Naive thymus-derived CD4-positive, alpha-beta T cell (primary cell): Measurements from ENCODE around the gene S100A7. TPM values are rescaled to one million over a fixed set of nuclear protein-coding genes. Genes with fewer than 3 reads are reported as not detected.

ENCODE experiments used
- ATAC-seq: fragments of 150-1000 bp; cut with Tn5 transposase; 2 replicates; pipeline ENCODE4 v1.10.0; 2021; ENCODE audit warnings: mild to moderate bottlenecking, moderate library complexity
- CTCF ChIA-PET: fragments of 350-600 bp; sonication (Branson Sonifier 250); formaldehyde crosslinking; loops from one replicate; lab custom pipeline; 2021; ENCODE audit warnings: antibody characterized with exemption; lab: Charles Lee
- POLR2A ChIA-PET: fragments of 350-600 bp; sonication (Branson Sonifier 250); formaldehyde crosslinking; loops from one replicate; lab custom pipeline; 2021; ENCODE audit warnings: antibody characterized with exemption, inconsistent platforms; lab: Charles Lee
- DNase-seq, 9 donors: peaks; one replicate each; pipeline versions ENCODE4 v3.0.0 to v3.0.0-alpha.2; 2020 to 2022; ENCODE audit warnings: mixed read lengths in 1 of 9
- H3K27ac ChIP-seq: one replicate; pipeline ENCODE4 v1.7.0; 2013; ENCODE audit warnings: mild to moderate bottlenecking, low read depth, low read length, moderate library complexity
- H3K27me3 ChIP-seq, 2 donors: one replicate each; pipeline ENCODE4 v1.7.0; 2013; ENCODE audit warnings: low read length in 2 of 2, mild to moderate bottlenecking in 2 of 2, moderate library complexity in 2 of 2; ENCODE audit not compliant: control insufficient read depth in 2 of 2, insufficient read depth in 2 of 2
- H3K36me3 ChIP-seq, 3 experiments: 1 replicate in 2 of 3; 2 replicates in 1 of 3; pipeline ENCODE4 v1.7.0; 2013; ENCODE audit warnings: low read length in 3 of 3, mild to moderate bottlenecking in 3 of 3, moderate library complexity in 1 of 3; ENCODE audit not compliant: insufficient read depth in 3 of 3, control insufficient read depth in 2 of 3
- H3K4me1 ChIP-seq, 2 donors: one replicate each; pipeline ENCODE4 v1.7.0; 2013; ENCODE audit warnings: low read length in 2 of 2, mild to moderate bottlenecking in 2 of 2, moderate library complexity in 1 of 2; ENCODE audit not compliant: control insufficient read depth in 2 of 2, insufficient read depth in 2 of 2
- H3K4me3 ChIP-seq: 2 replicates; pipeline ENCODE4 v1.7.0; 2013; ENCODE audit warnings: mild to moderate bottlenecking, low read length
- H3K9me3 ChIP-seq, 3 experiments: 1 replicate in 2 of 3; 2 replicates in 1 of 3; pipeline ENCODE4 v1.7.0; 2013; ENCODE audit warnings: low read length in 3 of 3; ENCODE audit not compliant: control insufficient read depth in 2 of 3
- H3K27ac Mint-ChIP-seq, 9 donors: one replicate each; pipeline ENCODE4 v1.8.0; 2020 to 2022; ENCODE audit warnings: mixed read lengths in 9 of 9, mild to moderate bottlenecking in 8 of 9, moderate library complexity in 5 of 9, inconsistent platforms in 2 of 9
- H3K27me3 Mint-ChIP-seq, 5 donors: one replicate each; pipeline ENCODE4 v1.8.0; 2021 to 2022; ENCODE audit warnings: mixed read lengths in 5 of 5, mild to moderate bottlenecking in 1 of 5
- H3K36me3 Mint-ChIP-seq, 5 donors: one replicate each; pipeline ENCODE4 v1.8.0; 2020 to 2022; ENCODE audit warnings: mixed read lengths in 5 of 5, mild to moderate bottlenecking in 3 of 5, inconsistent platforms in 1 of 5
- H3K4me1 Mint-ChIP-seq, 7 donors: one replicate each; pipeline ENCODE4 v1.8.0; 2020 to 2022; ENCODE audit warnings: mixed read lengths in 7 of 7, mild to moderate bottlenecking in 3 of 7, inconsistent platforms in 1 of 7
- H3K4me3 Mint-ChIP-seq, 10 donors: one replicate each; pipeline ENCODE4 v1.8.0; 2020 to 2022; ENCODE audit warnings: mild to moderate bottlenecking in 10 of 10, mixed read lengths in 10 of 10, moderate library complexity in 6 of 10, inconsistent platforms in 2 of 10
- H3K9me3 Mint-ChIP-seq, 11 donors: one replicate each; pipeline ENCODE4 v1.8.0; 2020 to 2022; ENCODE audit warnings: mixed read lengths in 11 of 11, mild to moderate bottlenecking in 4 of 11, inconsistent platforms in 1 of 11, moderate library complexity in 1 of 11
- intact Hi-C, 2 donors: fragments of 100-400 bp; cut with micrococcal nuclease; formaldehyde crosslinking; loops; one replicate each; pipeline ENCODE4 v1.15.1; 2023
- polyA plus RNA-seq, 2 donors: library from polyadenylated mRNA; unstranded; fragments of 300-500 nt; fragmentation: Illumina TruSeq; gene quantifications; one replicate each; pipeline ENCODE4 v1.2.3, GENCODE V29; 2021
- total RNA-seq, 6 experiments: library from RNA in 5 of 6; stranded (reverse) in 5 of 6; gene quantifications; 1 replicate in 5 of 6; 2 replicates in 1 of 6; pipeline ENCODE4 v1.2.3 and lab custom pipeline; 2021 to 2026

S100A7 gene
- total and polyA plus RNA-seq, 7 experiments from 2014 or later = not detected

DNA sequence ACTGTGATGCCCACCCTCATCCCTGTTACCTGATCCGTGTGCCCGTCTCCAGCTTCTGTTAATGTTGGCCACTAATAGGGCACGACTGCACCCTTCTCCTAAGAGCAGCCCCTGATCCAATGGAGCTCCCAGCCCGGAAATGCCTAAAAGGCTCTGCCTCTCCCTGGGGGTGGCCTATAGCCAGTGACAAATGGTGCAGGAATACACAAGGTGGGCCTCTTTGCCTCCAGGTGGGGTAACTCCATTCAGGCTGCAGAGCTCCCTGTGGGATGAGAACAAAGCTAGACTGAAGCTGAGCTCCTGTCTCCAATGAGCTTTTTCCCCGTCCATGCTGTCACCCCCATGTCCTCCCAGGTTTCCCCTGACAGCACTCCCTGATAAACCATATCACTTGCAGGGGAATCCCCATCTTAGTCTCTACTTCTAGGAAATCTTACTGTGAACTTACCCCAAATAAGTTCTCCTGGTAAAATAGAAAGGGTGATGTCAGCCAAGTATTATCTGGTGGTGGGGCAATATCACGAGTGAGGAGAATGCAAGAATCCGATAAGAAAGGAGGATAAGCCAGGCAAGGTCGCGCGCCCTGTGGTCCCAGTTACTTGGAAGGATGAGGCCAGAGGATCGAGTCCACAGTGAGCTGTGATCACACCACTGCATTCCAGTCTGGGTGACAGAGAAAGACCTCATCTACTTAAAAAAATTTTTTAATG lies 25.6 kb downstream of the S100A7 start:
- peaks cover 0 to 4% (median 0%) of the 10 kb centered on the region in 7 donors for H3K4me1 Mint-ChIP-seq
- ChIA-PET POLR2A (no interaction called here), CTCF (interaction anchor here (0.7 kb wide), 1 partner anchor 131 kb away, joined by 3 read pairs; no protein-coding TSS in a partner anchor)
- peaks cover 0 to 24% (median 13%) of the 10 kb centered on the region in 5 donors for H3K27me3 Mint-ChIP-seq
- no peaks in the 10 kb centered on the region for H3K36me3 Mint-ChIP-seq
- no peaks in the 10 kb centered on the region for H3K9me3 Mint-ChIP-seq
- H3K27ac ChIP-seq = no peak overlapping the region
- intact Hi-C loops = no loop called here
- ATAC-seq (no peak), DNase-seq (no peak)
- no peaks in the 10 kb centered on the region for H3K27me3 ChIP-seq
- H3K4me3 Mint-ChIP-seq = no peak overlapping the region
- no peaks in the 10 kb centered on the region for H3K36me3 ChIP-seq
- H3K4me1 ChIP-seq = no peaks in the 10 kb centered on the region
- no peak overlapping the region for H3K27ac Mint-ChIP-seq
- H3K9me3 ChIP-seq = no peaks in the 10 kb centered on the region
- H3K4me3 ChIP-seq = no peak overlapping the region

DNA sequence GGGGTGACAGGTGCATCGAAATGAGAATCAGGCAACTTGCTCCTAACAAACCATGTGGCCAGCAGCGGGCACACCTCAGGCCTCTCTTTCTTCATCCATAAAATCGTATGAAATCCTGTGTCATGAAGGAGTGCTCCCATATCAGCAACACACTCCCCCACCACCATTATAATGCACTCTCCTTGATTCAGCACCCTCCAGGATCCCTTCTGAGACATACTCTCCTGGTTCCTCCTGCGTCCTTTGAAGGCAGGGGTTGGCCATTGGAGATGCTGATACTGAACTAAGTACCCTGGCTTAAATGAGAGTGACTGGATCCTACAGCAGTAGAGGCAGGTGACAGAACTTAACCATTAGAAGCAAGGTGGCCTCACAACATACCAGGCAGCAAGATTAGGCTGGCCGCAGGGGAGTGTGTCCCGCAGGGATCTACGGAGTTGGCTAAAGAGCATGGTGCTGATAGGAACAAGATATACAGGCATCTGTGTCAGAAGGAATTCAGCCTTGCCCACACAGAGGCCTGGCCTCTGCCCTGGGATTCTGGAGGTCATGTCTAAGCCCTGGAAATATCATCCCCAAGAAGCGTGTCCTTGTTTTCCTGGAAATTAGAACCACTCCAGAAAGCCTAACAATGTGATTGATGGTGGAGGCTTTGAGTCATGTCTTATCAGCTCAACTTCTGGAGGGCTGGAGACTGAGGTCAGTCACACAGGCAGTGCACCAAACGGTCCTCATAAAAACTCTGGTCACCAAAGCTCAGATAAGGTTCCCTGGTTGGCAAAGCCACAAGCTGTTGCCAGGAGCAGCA lies 27.4 kb downstream of the S100A7 start:
- Histone ChIP-seq H3K27me3 (no peaks in the 10 kb centered on the region), H3K9me3 (no peaks in the 10 kb centered on the region), H3K27ac (no peak overlapping the region), H3K4me1 (no peaks in the 10 kb centered on the region), H3K4me3 (no peak overlapping the region), H3K36me3 (no peaks in the 10 kb centered on the region)
- H3K27me3 Mint-ChIP-seq = peaks cover 0 to 36% (median 15%) of the 10 kb centered on the region in 5 donors
- no peaks in the 10 kb centered on the region for H3K36me3 Mint-ChIP-seq
- H3K27ac Mint-ChIP-seq = no peak overlapping the region
- intact Hi-C loops = no loop called here
- ChIA-PET POLR2A (no interaction called here), CTCF (interaction anchor here (0.6 kb wide), 1 partner anchor 78 kb away, joined by 4 read pairs; no protein-coding TSS in a partner anchor)
- H3K4me3 Mint-ChIP-seq = no peak overlapping the region
- H3K9me3 Mint-ChIP-seq = no peaks in the 10 kb centered on the region
- no peak for ATAC-seq
- no peak for DNase-seq
- peaks cover 0 to 4% (median 0%) of the 10 kb centered on the region in 7 donors for H3K4me1 Mint-ChIP-seq

- CTCF ChIA-PET = no interaction called here
- no peaks in the 10 kb centered on the region for H3K27me3 ChIP-seq
- H3K27me3 Mint-ChIP-seq = peaks cover 0 to 40% (median 13%) of the 10 kb centered on the region in 5 donors
- POLR2A ChIA-PET = no interaction called here
- ATAC-seq (no peak), DNase-seq (no peak)
- H3K36me3 ChIP-seq = no peaks in the 10 kb centered on the region
- no peaks in the 10 kb centered on the region for H3K9me3 ChIP-seq
- H3K4me1 ChIP-seq = no peaks in the 10 kb centered on the region
- no peaks in the 10 kb centered on the region for H3K9me3 Mint-ChIP-seq
- no peak overlapping the region for H3K27ac Mint-ChIP-seq
- H3K36me3 Mint-ChIP-seq = no peaks in the 10 kb centered on the region
- H3K27ac ChIP-seq = no peak overlapping the region
- H3K4me3 Mint-ChIP-seq = no peak overlapping the region
- intact Hi-C loops = no loop called here
- peaks cover 0 to 4% (median 0%) of the 10 kb centered on the region in 7 donors for H3K4me1 Mint-ChIP-seq
- no peak overlapping the region for H3K4me3 ChIP-seq
Observed at GRCh38 chr1:153431928-153432327, 28.5 kb downstream of the S100A7 start.

- H3K27ac Mint-ChIP-seq = peak overlapping the region in 1 of 9 donors; percentile 76
- ATAC-seq (no peak), DNase-seq (no peak)
- peaks cover 0 to 43% (median 18%) of the 10 kb centered on the region in 5 donors for H3K27me3 Mint-ChIP-seq
- H3K4me3 Mint-ChIP-seq = no peak overlapping the region
- no peak overlapping the region for H3K27ac ChIP-seq
- intact Hi-C loops = no loop called here
- no peaks in the 10 kb centered on the region for H3K4me1 ChIP-seq
- H3K36me3 ChIP-seq = no peaks in the 10 kb centered on the region
- H3K9me3 Mint-ChIP-seq = no peaks in the 10 kb centered on the region
- ChIA-PET CTCF (no interaction called here), POLR2A (no interaction called here)
- H3K27me3 ChIP-seq = no peaks in the 10 kb centered on the region
- no peak overlapping the region for H3K4me3 ChIP-seq
- no peaks in the 10 kb centered on the region for H3K9me3 ChIP-seq
- peaks cover 0 to 2% (median 0%) of the 10 kb centered on the region in 7 donors for H3K4me1 Mint-ChIP-seq
- no peaks in the 10 kb centered on the region for H3K36me3 Mint-ChIP-seq
Observed at GRCh38 chr1:153431427-153431826, 29.0 kb downstream of the S100A7 start.

GRCh38 chr1:153431002-153431401 lies 29.4 kb downstream of the S100A7 start:
- Mint-ChIP-seq H3K27me3 (peaks cover 1 to 43% (median 21%) of the 10 kb centered on the region in 5 donors), H3K4me3 (no peak overlapping the region), H3K4me1 (no peaks in the 10 kb centered on the region), H3K36me3 (no peaks in the 10 kb centered on the region), H3K27ac (peak overlapping the region in 1 of 9 donors; percentile 76), H3K9me3 (peaks cover 0 to 1% (median 0%) of the 10 kb centered on the region in 11 donors)
- no peaks in the 10 kb centered on the region for H3K36me3 ChIP-seq
- no peak for ATAC-seq
- DNase-seq = no peak
- no peak overlapping the region for H3K4me3 ChIP-seq
- CTCF ChIA-PET = no interaction called here
- no peaks in the 10 kb centered on the region for H3K27me3 ChIP-seq
- intact Hi-C loops = no loop called here
- H3K27ac ChIP-seq = no peak overlapping the region
- no peaks in the 10 kb centered on the region for H3K9me3 ChIP-seq
- POLR2A ChIA-PET = no interaction called here
- no peaks in the 10 kb centered on the region for H3K4me1 ChIP-seq

DNA sequence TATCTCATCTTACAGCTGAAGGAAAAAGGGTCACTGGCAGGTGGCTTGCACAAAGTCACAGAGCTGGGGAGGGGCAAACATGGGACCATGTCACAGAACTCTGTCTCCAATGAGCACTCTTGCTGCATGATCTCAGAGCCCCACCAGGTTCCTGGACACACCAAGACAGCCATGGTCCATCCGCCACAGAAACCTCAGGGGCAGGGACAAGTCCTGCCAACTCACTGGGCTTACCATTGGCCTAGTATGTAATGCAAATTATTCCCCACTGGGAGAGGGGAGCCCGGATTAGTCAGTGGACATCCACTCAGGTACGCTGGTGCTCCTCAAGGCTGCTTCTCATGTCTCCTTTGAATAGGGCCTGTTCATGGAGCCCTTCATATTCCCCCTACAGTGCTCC lies 29.9 kb downstream of the S100A7 start:
- no peak overlapping the region for H3K4me3 ChIP-seq
- DNase-seq (no peak), ATAC-seq (no peak)
- Mint-ChIP-seq H3K4me3 (no peak overlapping the region), H3K27ac (no peak overlapping the region), H3K4me1 (no peaks in the 10 kb centered on the region), H3K9me3 (peaks cover 0 to 2% (median 0%) of the 10 kb centered on the region in 11 donors), H3K27me3 (peaks cover 2 to 41% (median 25%) of the 10 kb centered on the region in 5 donors), H3K36me3 (no peaks in the 10 kb centered on the region)
- ChIA-PET POLR2A (no interaction called here), CTCF (no interaction called here)
- H3K9me3 ChIP-seq = no peaks in the 10 kb centered on the region
- intact Hi-C loops = no loop called here
- no peaks in the 10 kb centered on the region for H3K4me1 ChIP-seq
- H3K27me3 ChIP-seq = no peaks in the 10 kb centered on the region
- no peaks in the 10 kb centered on the region for H3K36me3 ChIP-seq
- H3K27ac ChIP-seq = no peak overlapping the region
